ENCODE data around the gene PTH2R.
"Not testable (repeated sequence)": the region's sequence is repeated elsewhere in the genome, so short reads cannot be mapped to it uniquely, and the experiment has no call there.

The PTH2R gene

GRCh38 chr2:208379192-208379591 is 27.4 kb upstream of the PTH2R start:
- H3K27ac ChIP-seq: no peak overlapping the region
- TF ChIP-seq CTCF (conservative IDR thresholded peaks at IDR 0.05): no peak

GRCh38 chr2:208384637-208385036 is 22.0 kb upstream of the PTH2R start:
- no peak overlapping the region for H3K27ac ChIP-seq
- TF ChIP-seq CTCF (conservative IDR thresholded peaks at IDR 0.05): no peak

- no peak overlapping the region for H3K27ac ChIP-seq
Observed at GRCh38 chr2:208386541-208386940, 20.1 kb upstream of the PTH2R start.

GRCh38 chr2:208389940-208390339 is 16.7 kb upstream of the PTH2R start:
- no peak overlapping the region for H3K27ac ChIP-seq
- no peak for TF ChIP-seq CTCF (conservative IDR thresholded peaks at IDR 0.05)

More at GRCh38 chr2:208386541-208386940, 20.1 kb upstream of the PTH2R start:
- TF ChIP-seq CTCF (conservative IDR thresholded peaks at IDR 0.05): no peak

GRCh38 chr2:208392300-208392699 is 14.3 kb upstream of the PTH2R start:
- no peak overlapping the region for H3K27ac ChIP-seq
- no peak for TF ChIP-seq CTCF (conservative IDR thresholded peaks at IDR 0.05)

- H3K27ac ChIP-seq: not testable (repeated sequence)
Observed at GRCh38 chr2:208396796-208397195, 9.8 kb upstream of the PTH2R start.

GRCh38 chr2:208399201-208399600 is 7.4 kb upstream of the PTH2R start:
- TF ChIP-seq CTCF (conservative IDR thresholded peaks at IDR 0.05): no peak
- H3K27ac ChIP-seq: no peak overlapping the region

GRCh38 chr2:208407667-208408066 is 1.1 kb downstream of the PTH2R start:
- H3K27ac ChIP-seq: no peak overlapping the region
- peak; percentile 68 for TF ChIP-seq CTCF (conservative IDR thresholded peaks at IDR 0.05)
